ENCODE data around the gene GTF3C2. TPM values are rescaled to one million over a fixed set of nuclear protein-coding genes. Genes with fewer than 3 reads are reported as not detected.

GTF3C2 gene
- total and polyA plus RNA-seq, 2 of the 4 experiments (the other 2 are of a cell fraction), result 25.5 to 36.9 TPM

DNA sequence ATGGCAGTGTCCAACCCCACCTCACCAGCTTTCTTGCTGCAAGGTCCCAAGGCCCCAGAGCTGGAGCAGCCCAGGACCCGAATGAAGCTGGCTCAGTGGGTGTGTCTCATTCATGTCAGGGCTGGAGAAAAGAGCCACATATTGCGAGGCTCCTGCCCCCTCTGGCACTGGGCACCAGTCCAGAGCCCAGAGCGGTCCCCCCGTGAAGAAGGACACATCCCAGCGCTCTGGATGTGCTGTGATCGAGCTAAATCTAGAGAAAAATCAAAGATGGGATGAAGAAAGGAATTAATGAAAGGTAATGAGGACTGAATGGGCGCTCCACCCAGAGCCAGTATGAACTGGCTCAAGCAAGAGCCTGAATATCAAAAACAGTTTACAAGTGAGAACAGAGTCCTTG is 20.4 kb downstream of the GTF3C2 start:
- Histone ChIP-seq H3K9me1 (ENCODE audit: insufficient read depth, low read length) (no peaks in the 10 kb centered on the region), H3K4ac (ENCODE audit: low read depth, low read length) (no peak overlapping the region), H3K4me1 (ENCODE audit: control insufficient read depth, insufficient read depth, low read length) (no peaks in the 10 kb centered on the region), H4K91ac (ENCODE audit: insufficient read depth, low read depth, low read length) (no peak overlapping the region), H3K56ac (ENCODE audit: extremely low read depth, insufficient read depth, low read length) (no peak overlapping the region), H3K18ac (ENCODE audit: low read depth, low read length) (no peak overlapping the region), H4K20me1 (ENCODE audit: insufficient read depth, low read length) (no peaks in the 10 kb centered on the region), H3K4me3 (ENCODE audit: insufficient read depth, low read depth, low read length) (no peak overlapping the region), H2BK120ac (ENCODE audit: low read depth, low read length) (no peak overlapping the region), H3K4me2 (ENCODE audit: low read depth, low read length) (no peak overlapping the region), H3K27me3 (ENCODE audit: control insufficient read depth, insufficient read depth, low read length) (no peaks in the 10 kb centered on the region), H2BK20ac (ENCODE audit: low read depth, low read length) (no peak overlapping the region), H3K23ac (ENCODE audit: low read depth, low read length) (no peak overlapping the region), H3K79me1 (ENCODE audit: low read depth in 1 of 2, low read length in 2 of 2) (peaks cover 0 to 3% of the 10 kb centered on the region in 2 experiments; a peak in 1 of 4 replicates), H3K9ac (ENCODE audit: low read depth, low read length) (no peak overlapping the region), H3K9me3 (ENCODE audit: control insufficient read depth, insufficient read depth, low read length) (no peaks in the 10 kb centered on the region), H2BK5ac (ENCODE audit: low read depth, low read length, poor library complexity, severe bottlenecking) (no peak overlapping the region), H2AK5ac (ENCODE audit: low read depth, low read length) (no peak overlapping the region), H4K8ac (ENCODE audit: low read depth in 2 of 2, low read length in 2 of 2) (no peak overlapping the region), H2AK9ac (replicated peaks; ENCODE audit: low read depth, low read length, poor library complexity) (no peak overlapping the region), H4K5ac (ENCODE audit: low read depth, low read length) (no peak overlapping the region), H2AFZ (replicated peaks; ENCODE audit: low read length, poor library complexity) (no peak overlapping the region), H3K14ac (replicated peaks; ENCODE audit: low read depth, low read length) (no peak overlapping the region), H3K36me3 (ENCODE audit: control insufficient read depth, insufficient read depth, low read length) (peaks cover 44% of the 10 kb centered on the region), H2BK15ac (ENCODE audit: low read depth, low read length) (no peak overlapping the region), H3K27ac (ENCODE audit: insufficient read depth, low read length) (no peak overlapping the region)
- dilution Hi-C loops (cut with HindIII; ENCODE audit: low sequenced_read_pairs, unreplicated experiment), result no loop called here
- in situ Hi-C loops (cut with MboI; ENCODE audit: low sequenced_read_pairs), result no loop called here
- CTCF ChIA-PET, result no interaction called here
- DNase-seq (no peak), ATAC-seq (ENCODE audit: low read depth) (no peak)
- no TSS peak for BruUV-seq (replicated peaks)
- POLR2A ChIA-PET (ENCODE audit: unreplicated experiment), result no interaction called here
- no peak for TF ChIP-seq FOS (IDR thresholded peaks at IDR 0.05; ENCODE audit: low read depth, low read length)
- no peak for TF ChIP-seq MAZ (IDR thresholded peaks at IDR 0.05; ENCODE audit: borderline replicate concordance, low read depth, low read length)
- no peak for TF ChIP-seq SMC3 (IDR thresholded peaks at IDR 0.05; ENCODE audit: low read depth, low read length)
- no peak for TF ChIP-seq RFX5 (IDR thresholded peaks at IDR 0.05; ENCODE audit: low read depth, low read length)
- no peak for TF ChIP-seq ELK1 (IDR thresholded peaks at IDR 0.05; ENCODE audit: borderline replicate concordance, low read depth, low read length)
- no peak for TF ChIP-seq USF2 (IDR thresholded peaks at IDR 0.05; ENCODE audit: low read depth, low read length)
- no peak for TF ChIP-seq BHLHE40 (IDR thresholded peaks at IDR 0.05; ENCODE audit: low read depth, low read length)
- intact Hi-C loops (cut with micrococcal nuclease), result no loop called here
- 96% methylated on average over 5 of the region's 7 CpGs; no CpG with 5 or more reads in 1 of the 2 experiments for WGBS, 2 experiments (ENCODE audit: extremely low coverage in 2 of 2, insufficient read length in 1 of 2)

All from IMR-90 (cell line).